Superior temporal gyrus (tissue), 1 donor: Measurements from ENCODE around the gene TUBB2B.
A peak's percentile ranks its signal among the peaks of the same experiment; 100 is the strongest.
"Not testable (repeated sequence)": the region's sequence is repeated elsewhere in the genome, so short reads cannot be mapped to it uniquely, and the experiment has no call there.

Experiments
- DNase-seq: peaks from one replicate; pipeline ENCODE4 v3.0.0-alpha.2; 2016; ENCODE audit errors: extremely low spot score

The TUBB2B gene

GRCh38 chr6:3188262-3188661 is 39.2 kb downstream of the TUBB2B start:
- DNase-seq = no peak

- no peak for DNase-seq
These were observed 40.5 kb downstream of the TUBB2B start for GRCh38 chr6:3186974-3187382.

GRCh38 chr6:3183066-3183465 is 44.4 kb downstream of the TUBB2B start:
- DNase-seq = no peak

GRCh38 chr6:3181105-3181504 is 46.3 kb downstream of the TUBB2B start:
- DNase-seq = no peak

GRCh38 chr6:3179945-3180344 is 47.5 kb downstream of the TUBB2B start:
- DNase-seq = not testable (repeated sequence)

- not testable (repeated sequence) for DNase-seq
These were observed 48.8 kb downstream of the TUBB2B start for GRCh38 chr6:3178666-3179065.

GRCh38 chr6:3176562-3177355 is 50.7 kb downstream of the TUBB2B start:
- DNase-seq = peak; percentile 58

- DNase-seq = no peak
These were observed 51.6 kb downstream of the TUBB2B start for GRCh38 chr6:3175715-3176402.
